ENCODE measurements around the gene SNX24. TPM values are rescaled to one million over a fixed set of nuclear protein-coding genes. Genes with fewer than 3 reads are reported as not detected.

The SNX24 gene
- total and polyA plus RNA-seq, 9 of the 15 experiments (the other 6 are each of a cell fraction or from before 2014, with no cell fraction given) = 5.3 to 10.1 (median 7.9) TPM

DNA sequence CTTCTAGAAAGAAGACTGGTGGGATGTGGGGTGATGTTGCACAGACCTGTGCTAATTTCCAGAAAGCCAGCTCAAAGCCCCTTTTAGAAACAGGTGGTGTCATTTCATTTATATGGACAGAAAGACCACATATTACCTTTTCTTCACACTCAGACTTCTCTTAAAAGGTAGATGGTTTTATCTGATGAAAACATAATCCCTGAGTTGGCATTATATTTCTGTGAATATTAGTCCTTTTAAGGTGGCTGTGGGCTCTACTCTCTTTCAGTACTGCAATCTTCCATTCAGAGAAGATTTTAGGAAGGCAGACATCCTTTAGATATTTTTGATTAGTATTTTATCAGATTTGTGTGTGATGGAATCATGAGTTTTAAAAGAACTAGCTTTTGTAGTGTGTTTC, 117.9 kb downstream of the SNX24 start:
- no peaks in the 10 kb centered on the region for H3K36me3 ChIP-seq (ENCODE audit: control insufficient read depth, insufficient read depth, low read length)
- no peak overlapping the region for H3K9ac ChIP-seq (ENCODE audit: insufficient read depth in 1 of 2, low read depth in 2 of 2, low read length in 2 of 2)
- H2AFZ ChIP-seq (ENCODE audit: low read depth, low read length) = no peak overlapping the region
- H3K4me1 ChIP-seq (replicated peaks in 1 of 2; ENCODE audit: control insufficient read depth in 2 of 2, insufficient read depth in 2 of 2, low read length in 2 of 2) = no peaks in the 10 kb centered on the region
- no TSS peak for BruUV-seq (replicated peaks)
- intact Hi-C loops (cut with micrococcal nuclease) (no loop called here), in situ Hi-C loops (cut with MboI) (no loop called here)
- ChIA-PET CTCF (ENCODE audit: low intra/inter-chr PET ratio) (no interaction called here), POLR2A (interaction anchor here (1.0 kb wide), 1 partner anchor 39 kb away, joined by 3 read pairs; no protein-coding TSS in a partner anchor)
- no peaks in the 10 kb centered on the region for H3K9me3 ChIP-seq (replicated peaks; ENCODE audit: control insufficient read depth, insufficient read depth, low read depth, low read length)
- no peaks in the 10 kb centered on the region for H4K20me1 ChIP-seq (replicated peaks; ENCODE audit: control insufficient read depth, insufficient read depth, low read length)
- H3K27ac ChIP-seq (ENCODE audit: extremely low read depth, low read depth, low read length) = no peak overlapping the region
- H3K79me2 ChIP-seq (ENCODE audit: control insufficient read depth, insufficient read depth, low read length) = no peaks in the 10 kb centered on the region
- no peak overlapping the region for H3K4me2 ChIP-seq (ENCODE audit: insufficient read depth, low read length)
- ATAC-seq (no peak), DNase-seq (ENCODE audit: extremely low read depth in 1 of 4, low spot score in 3 of 4) (no peak), FAIRE-seq (no peak)
- peaks cover 0 to 8% of the 10 kb centered on the region in 2 experiments; a peak in 1 of 5 replicates for H3K27me3 ChIP-seq (ENCODE audit: control insufficient read depth in 2 of 2, insufficient read depth in 2 of 2, low read length in 2 of 2)
- H3K4me3 ChIP-seq = no peak overlapping the region
- no peaks in the 10 kb centered on the region for H3K9me1 ChIP-seq (ENCODE audit: control insufficient read depth, insufficient read depth, low read length)
- TF ChIP-seq, protein P1, sequence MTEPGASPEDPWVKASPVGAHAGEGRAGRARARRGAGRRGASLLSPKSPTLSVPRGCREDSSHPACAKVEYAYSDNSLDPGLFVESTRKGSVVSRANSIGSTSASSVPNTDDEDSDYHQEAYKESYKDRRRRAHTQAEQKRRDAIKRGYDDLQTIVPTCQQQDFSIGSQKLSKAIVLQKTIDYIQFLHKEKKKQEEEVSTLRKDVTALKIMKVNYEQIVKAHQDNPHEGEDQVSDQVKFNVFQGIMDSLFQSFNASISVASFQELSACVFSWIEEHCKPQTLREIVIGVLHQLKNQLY (CRISPR knock-in tag; conservative IDR thresholded peaks at IDR 0.05) = no peak
- TF ChIP-seq ZNF253 (CRISPR knock-in tag; conservative IDR thresholded peaks at IDR 0.05) (no peak), SIX5 (IDR thresholded peaks at IDR 0.05; ENCODE audit: borderline replicate concordance in 1 of 2, insufficient read depth in 1 of 2, low read depth in 1 of 2, low read length in 2 of 2) (no peak), PHTF2 (CRISPR knock-in tag; IDR thresholded peaks at IDR 0.05) (no peak), KLF16 (IDR thresholded peaks at IDR 0.05) (no peak), MAFF (IDR thresholded peaks at IDR 0.05; ENCODE audit: low read length) (0 out of 2 replicates have a peak, but pooled peaks have one; percentile 14), ZNF551 (CRISPR knock-in tag; IDR thresholded peaks at IDR 0.05) (no peak)
- TF ChIP-seq, protein P2, sequence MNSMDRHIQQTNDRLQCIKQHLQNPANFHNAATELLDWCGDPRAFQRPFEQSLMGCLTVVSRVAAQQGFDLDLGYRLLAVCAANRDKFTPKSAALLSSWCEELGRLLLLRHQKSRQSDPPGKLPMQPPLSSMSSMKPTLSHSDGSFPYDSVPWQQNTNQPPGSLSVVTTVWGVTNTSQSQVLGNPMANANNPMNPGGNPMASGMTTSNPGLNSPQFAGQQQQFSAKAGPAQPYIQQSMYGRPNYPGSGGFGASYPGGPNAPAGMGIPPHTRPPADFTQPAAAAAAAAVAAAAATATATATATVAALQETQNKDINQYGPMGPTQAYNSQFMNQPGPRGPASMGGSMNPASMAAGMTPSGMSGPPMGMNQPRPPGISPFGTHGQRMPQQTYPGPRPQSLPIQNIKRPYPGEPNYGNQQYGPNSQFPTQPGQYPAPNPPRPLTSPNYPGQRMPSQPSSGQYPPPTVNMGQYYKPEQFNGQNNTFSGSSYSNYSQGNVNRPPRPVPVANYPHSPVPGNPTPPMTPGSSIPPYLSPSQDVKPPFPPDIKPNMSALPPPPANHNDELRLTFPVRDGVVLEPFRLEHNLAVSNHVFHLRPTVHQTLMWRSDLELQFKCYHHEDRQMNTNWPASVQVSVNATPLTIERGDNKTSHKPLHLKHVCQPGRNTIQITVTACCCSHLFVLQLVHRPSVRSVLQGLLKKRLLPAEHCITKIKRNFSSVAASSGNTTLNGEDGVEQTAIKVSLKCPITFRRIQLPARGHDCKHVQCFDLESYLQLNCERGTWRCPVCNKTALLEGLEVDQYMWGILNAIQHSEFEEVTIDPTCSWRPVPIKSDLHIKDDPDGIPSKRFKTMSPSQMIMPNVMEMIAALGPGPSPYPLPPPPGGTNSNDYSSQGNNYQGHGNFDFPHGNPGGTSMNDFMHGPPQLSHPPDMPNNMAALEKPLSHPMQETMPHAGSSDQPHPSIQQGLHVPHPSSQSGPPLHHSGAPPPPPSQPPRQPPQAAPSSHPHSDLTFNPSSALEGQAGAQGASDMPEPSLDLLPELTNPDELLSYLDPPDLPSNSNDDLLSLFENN (IDR thresholded peaks at IDR 0.05; ENCODE audit: low read depth in 2 of 2, low read length in 2 of 2) = no peak
- TF ChIP-seq, protein P3, sequence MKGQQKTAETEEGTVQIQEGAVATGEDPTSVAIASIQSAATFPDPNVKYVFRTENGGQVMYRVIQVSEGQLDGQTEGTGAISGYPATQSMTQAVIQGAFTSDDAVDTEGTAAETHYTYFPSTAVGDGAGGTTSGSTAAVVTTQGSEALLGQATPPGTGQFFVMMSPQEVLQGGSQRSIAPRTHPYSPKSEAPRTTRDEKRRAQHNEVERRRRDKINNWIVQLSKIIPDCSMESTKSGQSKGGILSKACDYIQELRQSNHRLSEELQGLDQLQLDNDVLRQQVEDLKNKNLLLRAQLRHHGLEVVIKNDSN (CRISPR knock-in tag; IDR thresholded peaks at IDR 0.05) = no peak
